ENCODE data around the gene VRTN.

Gene VRTN

DNA sequence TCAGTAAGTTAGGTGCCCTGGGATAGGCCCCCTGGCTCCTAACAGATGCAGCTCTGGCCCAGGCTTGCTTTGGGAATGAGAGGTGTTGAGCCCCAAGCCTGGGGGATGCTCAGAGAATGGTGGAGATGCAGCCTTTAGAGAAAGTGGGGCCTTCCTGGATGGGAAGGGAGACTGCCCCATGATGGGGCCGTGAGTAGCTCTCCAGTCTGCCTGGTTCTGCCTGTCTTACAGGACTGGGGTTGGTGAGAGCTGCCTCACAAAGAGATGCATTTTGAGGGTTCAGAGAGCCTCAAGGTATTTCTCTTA is 523 bp upstream of the VRTN start:
- DNase-seq (ENCODE audit: extremely low spot score): no peak
- TF ChIP-seq CTBP1 (IDR thresholded peaks at IDR 0.05; ENCODE audit: borderline replicate concordance) (no peak), L3MBTL2 (conservative IDR thresholded peaks at IDR 0.05) (no peak), FOXA1 (IDR thresholded peaks at IDR 0.05) (no peak), HDGF (IDR thresholded peaks at IDR 0.05; ENCODE audit: borderline replicate concordance) (no peak), ZNF384 (IDR thresholded peaks at IDR 0.05) (no peak), TARDBP (IDR thresholded peaks at IDR 0.05) (no peak), FOXK2 (IDR thresholded peaks at IDR 0.05) (no peak), LEF1 (IDR thresholded peaks at IDR 0.05; ENCODE audit: borderline replicate concordance) (no peak), ELF4 (IDR thresholded peaks at IDR 0.05) (no peak), SUZ12 (IDR thresholded peaks at IDR 0.05) (no peak), FOXM1 (IDR thresholded peaks at IDR 0.05; ENCODE audit: borderline replicate concordance) (no peak), ARNT (IDR thresholded peaks at IDR 0.05) (no peak), BHLHE40 (IDR thresholded peaks at IDR 0.05; ENCODE audit: borderline replicate concordance) (no peak), NFRKB (IDR thresholded peaks at IDR 0.05) (no peak), SP1 (IDR thresholded peaks at IDR 0.05) (no peak)
- TF ChIP-seq, protein P1, sequence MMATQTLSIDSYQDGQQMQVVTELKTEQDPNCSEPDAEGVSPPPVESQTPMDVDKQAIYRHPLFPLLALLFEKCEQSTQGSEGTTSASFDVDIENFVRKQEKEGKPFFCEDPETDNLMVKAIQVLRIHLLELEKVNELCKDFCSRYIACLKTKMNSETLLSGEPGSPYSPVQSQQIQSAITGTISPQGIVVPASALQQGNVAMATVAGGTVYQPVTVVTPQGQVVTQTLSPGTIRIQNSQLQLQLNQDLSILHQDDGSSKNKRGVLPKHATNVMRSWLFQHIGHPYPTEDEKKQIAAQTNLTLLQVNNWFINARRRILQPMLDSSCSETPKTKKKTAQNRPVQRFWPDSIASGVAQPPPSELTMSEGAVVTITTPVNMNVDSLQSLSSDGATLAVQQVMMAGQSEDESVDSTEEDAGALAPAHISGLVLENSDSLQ (IDR thresholded peaks at IDR 0.05): no peak
- ChIA-PET POLR2A (interaction anchor here (1.3 kb wide), 1 partner anchor 45 kb away, joined by 3 read pairs; the partner anchor contains the start of gene ABCD4), CTCF (interaction anchor here (1.2 kb wide), 1 partner anchor 9 kb away, joined by 3 read pairs; no protein-coding TSS in a partner anchor)

DNA sequence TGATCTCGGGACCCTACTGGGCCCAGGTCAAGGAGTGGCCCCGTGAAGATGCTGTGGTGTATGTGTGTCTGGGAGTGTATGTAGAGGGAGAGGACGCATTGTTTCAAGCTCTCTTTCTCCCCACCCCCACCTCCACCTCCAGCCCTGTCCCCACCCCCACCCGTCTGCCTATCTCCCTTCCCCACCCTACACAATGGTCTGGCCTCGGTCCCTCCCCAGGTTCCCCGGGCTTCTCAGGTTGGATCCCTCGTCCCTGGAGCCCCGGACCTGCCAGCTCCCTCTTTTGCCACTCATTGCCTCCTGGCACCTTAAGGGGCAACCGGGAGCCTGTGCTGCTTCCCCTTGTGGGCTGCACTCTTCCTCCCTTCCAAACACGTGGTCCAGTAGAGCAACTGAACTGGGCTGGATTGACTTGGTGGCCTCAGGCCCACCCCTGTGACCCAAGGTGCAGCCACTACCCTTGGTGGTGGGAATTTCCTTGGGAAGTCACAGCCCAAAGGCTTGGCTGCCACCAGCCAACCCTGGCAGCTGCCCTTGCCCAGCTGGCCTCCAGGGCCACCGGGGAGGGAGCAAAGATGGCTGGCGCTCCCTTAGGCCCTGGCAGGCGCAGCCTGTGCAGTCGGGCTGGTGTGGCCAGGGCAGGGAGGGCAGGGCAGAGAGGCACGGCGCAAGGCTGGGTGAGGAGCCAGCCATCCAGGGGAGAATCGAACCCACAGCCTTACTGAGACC is 628 bp downstream of the VRTN start:
- POLR2A ChIA-PET: no interaction called here
- no peak for DNase-seq (ENCODE audit: extremely low spot score)
- CTCF ChIA-PET: interaction anchor here (0.9 kb wide), 1 partner anchor 46 kb away, joined by 3 read pairs; the partner anchor contains the start of gene ABCD4
- TF ChIP-seq FOXA1 (IDR thresholded peaks at IDR 0.05) (no peak), CTBP1 (IDR thresholded peaks at IDR 0.05; ENCODE audit: borderline replicate concordance) (no peak), LEF1 (IDR thresholded peaks at IDR 0.05; ENCODE audit: borderline replicate concordance) (no peak), TARDBP (IDR thresholded peaks at IDR 0.05) (no peak), BHLHE40 (IDR thresholded peaks at IDR 0.05; ENCODE audit: borderline replicate concordance) (no peak), ZNF384 (IDR thresholded peaks at IDR 0.05) (no peak), SP1 (IDR thresholded peaks at IDR 0.05) (no peak), ARNT (IDR thresholded peaks at IDR 0.05) (no peak)

DNA sequence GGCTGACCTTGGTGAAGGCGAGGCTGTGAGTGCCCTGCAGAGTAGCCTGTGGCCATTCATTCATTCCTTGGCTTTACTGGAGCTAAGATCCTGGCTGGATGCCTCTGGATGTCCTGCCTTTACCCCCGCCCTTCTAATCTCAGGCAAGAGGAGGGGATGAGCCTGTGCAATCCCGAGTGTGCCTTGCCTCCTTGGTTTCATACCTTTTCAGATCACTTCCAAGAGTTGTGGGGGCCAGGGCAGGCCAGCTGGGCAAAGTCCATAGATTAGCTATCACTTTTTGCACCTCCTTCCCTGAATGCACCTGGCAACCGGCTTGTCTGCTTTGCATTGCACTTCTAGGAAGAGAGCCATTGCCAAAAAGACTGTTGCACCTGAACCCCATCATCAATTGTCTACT is 1.5 kb downstream of the VRTN start:
- TF ChIP-seq FOXK2 (IDR thresholded peaks at IDR 0.05): no peak
- no peak for TF ChIP-seq BHLHE40 (IDR thresholded peaks at IDR 0.05; ENCODE audit: borderline replicate concordance)
- TF ChIP-seq ELF4 (IDR thresholded peaks at IDR 0.05): no peak
- no peak for TF ChIP-seq CTBP1 (IDR thresholded peaks at IDR 0.05; ENCODE audit: borderline replicate concordance)
- TF ChIP-seq, protein P1 (IDR thresholded peaks at IDR 0.05): no peak
- POLR2A ChIA-PET: no interaction called here
- CTCF ChIA-PET: interaction anchor here (0.8 kb wide), 1 partner anchor 129 kb away, joined by 3 read pairs; no protein-coding TSS in a partner anchor
- no peak for DNase-seq (ENCODE audit: extremely low spot score)

DNA sequence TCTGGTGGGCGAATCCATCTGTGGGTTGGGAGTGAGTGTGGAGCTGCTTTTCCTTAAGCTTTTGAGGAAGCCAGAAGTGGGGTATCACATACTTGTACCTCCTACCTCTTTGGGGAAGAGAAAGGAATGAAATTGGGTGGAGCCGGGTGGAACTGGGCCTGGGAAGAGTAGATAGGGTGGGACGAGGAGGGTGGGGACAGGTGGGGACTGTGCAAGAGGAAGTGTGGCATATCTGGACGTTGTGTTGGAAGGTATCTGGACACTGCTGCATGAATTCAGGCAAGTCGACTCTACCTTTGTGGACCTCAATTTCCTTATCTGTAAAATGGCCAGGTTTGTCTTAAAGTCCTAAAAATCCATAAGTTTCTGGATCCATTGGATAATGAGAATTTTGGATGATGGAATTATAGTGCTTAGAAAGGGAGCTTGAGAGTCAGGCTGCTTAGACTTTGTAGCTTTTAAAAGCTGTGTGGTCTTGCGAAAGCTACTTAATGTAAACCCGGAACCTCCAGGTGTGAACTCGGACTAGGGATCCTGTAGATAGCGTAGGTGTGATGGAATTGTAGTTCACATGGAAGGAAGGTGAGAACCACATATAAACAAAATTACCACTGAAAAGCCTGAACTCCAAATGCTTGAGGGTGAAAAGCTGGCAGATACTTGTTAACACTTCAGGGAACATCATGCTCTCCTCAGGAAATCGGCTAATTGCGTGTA is 2.1 kb downstream of the VRTN start:
- ChIA-PET CTCF (interaction anchor here (0.6 to 1.1 kb wide), 3 partner anchors 48 to 1022 kb away, joined by 3 to 13 read pairs (median 3); partner anchors contain the start of gene ABCD4), POLR2A (interaction anchor here (0.9 kb wide), 1 partner anchor 48 kb away, joined by 3 read pairs; the partner anchor contains the start of gene ABCD4)
- TF ChIP-seq, protein P1 (IDR thresholded peaks at IDR 0.05): no peak
- no peak for TF ChIP-seq SUZ12 (IDR thresholded peaks at IDR 0.05)
- TF ChIP-seq TARDBP (IDR thresholded peaks at IDR 0.05): no peak
- TF ChIP-seq BHLHE40 (IDR thresholded peaks at IDR 0.05; ENCODE audit: borderline replicate concordance): no peak
- no peak for TF ChIP-seq HDGF (IDR thresholded peaks at IDR 0.05; ENCODE audit: borderline replicate concordance)
- TF ChIP-seq FOXM1 (IDR thresholded peaks at IDR 0.05; ENCODE audit: borderline replicate concordance): no peak
- no peak for TF ChIP-seq NFRKB (IDR thresholded peaks at IDR 0.05)
- DNase-seq (ENCODE audit: extremely low spot score): no peak

DNA sequence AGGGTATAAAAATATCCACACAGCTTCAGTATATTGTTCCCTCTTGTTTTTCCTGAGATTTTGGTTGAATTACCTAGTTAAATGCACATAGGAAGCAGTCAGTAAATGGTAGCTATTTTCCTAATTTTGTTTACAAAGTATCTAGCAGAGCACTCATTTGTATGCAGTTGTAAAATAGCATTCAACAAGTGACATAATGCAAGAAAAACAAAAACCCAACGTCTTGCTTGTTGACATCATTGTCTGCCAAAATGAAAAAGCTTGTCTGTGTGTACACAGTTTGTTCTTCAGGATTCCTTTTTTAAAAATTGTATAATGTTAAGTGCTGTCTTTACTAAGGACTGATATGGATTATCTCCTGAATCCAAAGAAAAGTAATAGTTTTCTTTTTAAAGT is 2.7 kb downstream of the VRTN start:
- TF ChIP-seq, protein P1 (IDR thresholded peaks at IDR 0.05): no peak
- TF ChIP-seq FOXA1 (IDR thresholded peaks at IDR 0.05) (no peak), ARNT (IDR thresholded peaks at IDR 0.05) (no peak)
- no peak for DNase-seq (ENCODE audit: extremely low spot score)
- POLR2A ChIA-PET: interaction anchor here (0.7 to 0.9 kb wide), 2 partner anchors 48 to 56 kb away, joined by 3 to 5 read pairs; partner anchors contain the start of gene ABCD4
- CTCF ChIA-PET: interaction anchor here (0.6 to 1.1 kb wide), 2 partner anchors 48 to 1021 kb away, joined by 3 to 13 read pairs; partner anchors contain the start of gene ABCD4

Measured in HEK293T (cell line).